HG02759 (cell line): ENCODE measurements around the gene STK35.

Source experiments
- ATAC-seq: cut with Tn5 transposase; IDR thresholded peaks from one replicate; pipeline ENCODE4 v1.9.1; 2021; ENCODE audit warnings: mild to moderate bottlenecking, moderate library complexity; ENCODE audit not compliant: unreplicated experiment

STK35 gene

DNA sequence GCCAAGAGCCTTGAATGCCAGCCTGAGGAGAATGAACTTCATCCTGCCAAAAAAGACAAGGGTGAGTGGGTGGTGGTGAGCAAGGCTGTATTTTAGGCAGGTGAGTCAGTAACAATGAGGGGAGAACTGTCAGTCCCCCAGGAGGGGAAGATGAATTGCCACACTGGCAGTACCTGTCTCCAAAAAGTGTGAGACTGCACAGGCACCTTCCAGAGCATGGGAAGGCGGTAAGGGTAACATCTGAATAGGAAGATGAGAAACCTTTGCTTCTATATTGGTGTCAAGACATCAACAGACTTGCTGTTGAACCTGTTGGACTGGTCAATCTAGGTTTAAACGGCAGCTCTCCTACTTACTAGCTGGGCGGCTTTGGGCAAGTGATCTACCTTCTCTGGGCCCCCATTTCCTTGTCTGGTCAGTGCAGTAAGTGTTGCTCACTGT lies 30.9 kb downstream of the STK35 start:
- no peak for ATAC-seq

- no peak for ATAC-seq
These were observed 31.9 kb downstream of the STK35 start for GRCh38 chr20:2133318-2134183.

GRCh38 chr20:2135013-2135412 lies 33.4 kb downstream of the STK35 start:
- ATAC-seq = no peak

DNA sequence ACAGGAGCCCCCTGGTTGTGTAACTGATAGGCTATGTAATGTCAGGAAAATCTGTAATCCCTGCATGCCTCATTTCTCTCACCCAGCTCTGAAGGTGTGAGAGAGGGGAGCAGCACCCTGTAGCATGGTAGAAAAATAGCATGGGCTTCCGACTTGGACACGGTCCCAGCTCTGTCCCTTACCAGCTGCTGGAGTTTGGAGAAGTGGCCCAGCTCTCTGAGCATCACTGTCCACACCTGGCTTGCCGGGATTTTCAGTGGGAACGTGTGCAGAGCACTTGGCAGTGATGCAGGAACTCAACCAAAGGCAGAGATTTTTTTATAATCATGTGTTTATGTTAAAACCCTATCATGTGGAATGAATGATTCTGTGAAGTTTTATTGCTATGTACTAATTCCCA lies 34.6 kb downstream of the STK35 start:
- ATAC-seq = no peak

- no peak for ATAC-seq
These were observed 36.0 kb downstream of the STK35 start for GRCh38 chr20:2137552-2138201.

GRCh38 chr20:2138396-2138795 lies 36.8 kb downstream of the STK35 start:
- ATAC-seq = no peak

- ATAC-seq = no peak
These were observed 37.6 kb downstream of the STK35 start for GRCh38 chr20:2139250-2139649.

- ATAC-seq = no peak
These were observed 38.1 kb downstream of the STK35 start for GRCh38 chr20:2139736-2140135.

DNA sequence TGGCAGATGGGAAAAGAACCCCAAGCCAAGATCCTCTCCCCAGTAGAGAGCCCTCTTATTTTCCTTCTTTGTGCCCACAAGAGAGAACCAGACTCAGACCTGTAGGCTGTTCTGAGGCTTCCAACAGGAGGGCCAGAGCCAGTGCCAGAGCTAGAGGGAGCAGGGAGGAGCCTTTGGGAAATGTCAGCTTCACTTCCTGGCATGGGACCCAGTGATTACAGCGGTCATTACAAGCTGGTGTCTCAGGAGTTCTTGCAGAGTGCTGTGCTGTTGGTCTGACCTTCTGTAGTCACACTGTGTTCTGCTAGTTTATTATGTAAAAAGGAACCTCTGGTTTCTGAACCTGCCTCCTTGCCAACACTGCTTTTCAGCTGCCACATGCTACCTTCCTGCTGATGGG lies 38.9 kb downstream of the STK35 start:
- ATAC-seq = no peak

GRCh38 chr20:2141600-2142575 lies 40.3 kb downstream of the STK35 start:
- ATAC-seq = no peak

- ATAC-seq = no peak
These were observed 41.0 kb downstream of the STK35 start for GRCh38 chr20:2142649-2143048.

DNA sequence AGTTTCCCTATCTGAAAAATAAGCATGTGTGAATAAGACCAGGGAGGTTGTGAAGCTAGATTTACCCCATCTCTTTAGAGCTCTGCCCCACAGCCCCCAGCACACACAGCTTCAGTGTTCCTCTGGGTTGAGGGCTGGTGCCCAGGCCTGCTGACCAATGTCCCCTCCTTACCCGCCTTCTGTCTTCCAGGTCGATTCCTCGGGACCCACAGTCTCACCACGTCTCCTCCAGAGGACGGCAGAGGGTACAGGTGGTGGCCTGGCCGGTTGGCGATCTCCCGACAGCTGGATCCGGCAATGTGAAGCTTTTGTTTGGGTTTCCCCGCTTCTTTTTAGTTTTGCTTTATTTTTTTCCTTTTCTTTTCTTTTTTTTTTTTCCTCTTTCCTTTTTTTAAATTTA lies 42.0 kb downstream of the STK35 start:
- no peak for ATAC-seq

GRCh38 chr20:2144850-2145249 lies 43.2 kb downstream of the STK35 start:
- ATAC-seq = no peak

- no peak for ATAC-seq
These were observed 43.7 kb downstream of the STK35 start for GRCh38 chr20:2145376-2145775.

DNA sequence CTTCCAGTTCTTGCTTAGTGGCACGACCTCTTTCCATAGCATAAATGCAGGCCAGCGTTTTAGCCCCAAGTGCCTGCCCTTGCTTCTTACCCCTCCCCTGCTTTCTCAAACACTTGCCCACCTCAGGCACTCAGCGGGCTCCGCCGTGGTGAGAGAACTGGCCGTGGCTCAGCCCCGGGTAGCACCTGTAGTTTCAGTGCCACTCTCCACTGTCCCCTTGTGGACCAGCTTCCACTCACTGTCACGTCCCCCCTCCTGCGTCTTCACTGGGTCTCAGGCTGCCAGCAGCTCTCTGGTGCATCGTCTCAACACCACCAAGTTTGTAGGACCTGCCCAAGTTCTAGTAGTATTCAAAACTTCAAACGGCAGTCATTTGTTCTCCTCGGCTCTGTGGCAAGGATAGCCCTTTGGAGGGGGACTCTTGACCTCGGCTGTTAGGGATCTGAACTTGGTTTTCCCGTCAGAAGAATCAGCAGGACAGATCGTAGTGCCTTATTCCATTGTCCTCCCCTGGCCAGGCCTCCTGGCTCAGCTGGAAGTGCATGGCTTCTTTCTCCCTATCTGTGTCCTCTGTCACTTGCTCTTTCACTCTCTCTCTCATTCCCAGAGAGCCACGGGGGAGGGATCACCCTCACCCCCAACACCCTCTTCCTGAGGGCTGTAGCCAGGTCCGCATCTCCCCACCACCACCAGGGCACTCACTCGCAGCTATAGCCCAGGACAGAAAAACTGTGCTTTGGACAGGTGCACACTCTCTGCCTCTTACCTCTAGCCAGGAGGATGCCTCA lies 44.6 kb downstream of the STK35 start:
- no peak for ATAC-seq

DNA sequence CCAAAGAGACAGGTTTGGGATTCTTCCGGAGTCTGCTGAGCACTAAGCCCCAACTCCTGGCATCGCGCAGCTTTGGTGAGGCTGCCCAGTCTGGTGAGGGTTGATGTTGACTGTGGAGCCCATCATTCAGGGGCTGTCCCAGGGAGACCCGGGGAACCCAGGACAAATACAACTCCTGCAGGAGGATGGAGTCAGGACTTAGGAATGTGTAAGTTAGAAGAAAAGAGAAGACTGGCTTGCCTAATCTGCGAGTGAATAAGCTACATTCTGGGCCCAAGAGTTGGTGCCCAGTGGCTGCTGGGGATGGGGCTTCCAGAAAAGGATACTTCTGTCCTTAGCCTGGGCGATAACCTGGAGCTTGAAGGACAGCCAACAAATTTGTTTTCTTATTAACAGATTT lies 47.9 kb downstream of the STK35 start:
- ATAC-seq = no peak

DNA sequence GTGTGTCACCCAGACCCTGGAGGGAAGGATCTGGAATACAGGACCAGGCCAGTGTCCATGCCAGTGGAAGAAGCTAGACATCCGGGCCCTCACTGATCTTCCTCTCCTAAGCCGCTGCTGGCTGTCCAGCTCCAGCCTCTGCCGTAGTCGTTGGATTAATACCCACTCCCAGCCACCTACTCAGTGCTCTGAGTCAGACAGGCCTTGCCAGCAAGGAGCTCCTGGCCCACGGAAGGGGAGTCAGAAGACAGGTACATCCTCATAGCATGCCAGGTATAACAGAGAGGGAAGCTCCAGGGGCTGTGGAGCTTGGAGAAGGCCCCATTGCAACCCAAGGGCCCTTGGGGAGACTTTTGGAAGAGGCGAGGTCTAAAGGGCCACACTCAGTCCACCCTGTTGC lies 49.0 kb downstream of the STK35 start:
- ATAC-seq = no peak

GRCh38 chr20:2151858-2152281 lies 50.2 kb downstream of the STK35 start:
- ATAC-seq = no peak

DNA sequence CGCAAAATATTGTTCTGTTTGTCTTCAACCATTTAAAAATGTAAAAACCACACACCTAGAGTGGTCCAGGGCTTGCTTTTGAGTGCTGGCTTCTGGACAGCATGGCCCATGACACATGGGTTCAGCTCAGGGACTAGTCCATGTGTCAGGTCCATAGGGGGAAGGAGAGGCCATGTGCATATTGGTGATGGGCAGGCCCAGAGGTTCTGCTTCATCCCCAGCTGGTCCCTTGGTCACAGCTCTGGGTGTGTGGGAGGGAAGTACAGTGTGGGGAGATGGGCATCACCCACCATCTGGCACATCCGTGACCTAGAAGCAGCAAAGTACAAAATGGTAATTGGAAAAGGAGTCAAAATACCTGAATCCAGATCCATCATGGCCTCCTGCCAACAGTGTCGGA lies 50.7 kb downstream of the STK35 start:
- ATAC-seq = no peak

DNA sequence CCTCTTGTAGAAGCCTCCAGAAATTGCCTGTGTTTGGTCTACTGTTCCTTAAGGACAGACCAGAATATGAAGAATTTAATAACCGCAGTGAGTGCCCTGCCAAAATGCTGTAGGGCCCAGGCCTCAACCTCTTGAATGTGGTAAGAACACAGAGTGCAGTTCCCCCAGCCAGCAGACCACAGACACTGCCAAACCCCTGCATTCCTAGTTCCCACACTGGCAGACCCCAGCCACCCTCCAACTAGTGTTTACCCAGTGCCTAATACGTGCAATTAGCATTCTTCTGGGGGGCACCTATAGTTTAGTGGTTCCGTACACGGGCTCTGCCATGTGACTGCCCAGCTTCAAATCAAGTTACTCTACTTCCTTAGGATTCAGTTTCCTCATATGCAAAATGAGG lies 51.7 kb downstream of the STK35 start:
- no peak for ATAC-seq
